ENCODE measurements around the gene ZNF746. TPM values are rescaled to one million over a fixed set of nuclear protein-coding genes. Genes with fewer than 3 reads are reported as not detected.

The ZNF746 gene
- total RNA-seq, 2 donors from 2014 or later: 20.1 to 22.3 TPM

DNA sequence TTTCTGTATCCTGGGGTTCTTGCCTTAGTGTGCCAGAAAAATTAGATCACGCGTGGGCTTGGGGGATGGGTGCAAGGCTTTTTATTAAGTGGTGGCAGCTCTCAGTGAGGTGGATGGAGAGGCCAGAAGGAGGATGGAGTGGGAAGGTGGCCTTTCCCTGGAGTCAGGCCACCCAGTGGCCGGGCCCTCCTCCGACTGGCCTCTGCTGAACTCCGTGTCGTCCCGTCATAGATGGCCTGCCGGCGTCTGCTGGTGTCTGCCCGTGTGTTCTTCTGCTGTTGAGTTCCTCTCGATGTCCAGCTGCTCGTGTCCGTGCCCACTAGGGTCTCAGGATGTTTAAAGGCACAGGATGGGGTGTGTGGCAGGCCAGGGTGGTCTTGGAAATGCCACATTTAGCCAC, 4.0 kb upstream of the ZNF746 start:
- H3K9ac ChIP-seq (ENCODE audit: extremely low read depth, low read length, poor library complexity, severe bottlenecking): no peak overlapping the region
- Mint-ChIP-seq H3K9me3 (peaks cover 13% of the 10 kb centered on the region), H3K4me3 (no peak overlapping the region), H3K36me3 (ENCODE audit: low read depth) (no peaks in the 10 kb centered on the region), H3K27ac (no peak overlapping the region), H3K4me1 (peaks cover 6% of the 10 kb centered on the region), H3K27me3 (ENCODE audit: insufficient read depth) (peaks cover 42% of the 10 kb centered on the region)
- peaks cover 51% of the 10 kb centered on the region for H3K27me3 ChIP-seq (ENCODE audit: control insufficient read depth, insufficient read depth, low read length, poor library complexity, severe bottlenecking)
- H3K27ac ChIP-seq (ENCODE audit: low read depth, low read length): no peak overlapping the region
- peaks cover 17% of the 10 kb centered on the region for H3K9me3 ChIP-seq (ENCODE audit: control insufficient read depth, low read length)
- WGBS, 2 experiments (ENCODE audit: insufficient coverage in 1 of 2, insufficient read length in 1 of 2): 75 to 90% methylated on average over 13 of the region's 13 CpGs
- no peak overlapping the region for H3K4me3 ChIP-seq (ENCODE audit: low read length)
- no peaks in the 10 kb centered on the region for H3K36me3 ChIP-seq (ENCODE audit: control insufficient read depth, insufficient read depth, low read length)
- no peak for DNase-seq
- TF ChIP-seq, protein P1, sequence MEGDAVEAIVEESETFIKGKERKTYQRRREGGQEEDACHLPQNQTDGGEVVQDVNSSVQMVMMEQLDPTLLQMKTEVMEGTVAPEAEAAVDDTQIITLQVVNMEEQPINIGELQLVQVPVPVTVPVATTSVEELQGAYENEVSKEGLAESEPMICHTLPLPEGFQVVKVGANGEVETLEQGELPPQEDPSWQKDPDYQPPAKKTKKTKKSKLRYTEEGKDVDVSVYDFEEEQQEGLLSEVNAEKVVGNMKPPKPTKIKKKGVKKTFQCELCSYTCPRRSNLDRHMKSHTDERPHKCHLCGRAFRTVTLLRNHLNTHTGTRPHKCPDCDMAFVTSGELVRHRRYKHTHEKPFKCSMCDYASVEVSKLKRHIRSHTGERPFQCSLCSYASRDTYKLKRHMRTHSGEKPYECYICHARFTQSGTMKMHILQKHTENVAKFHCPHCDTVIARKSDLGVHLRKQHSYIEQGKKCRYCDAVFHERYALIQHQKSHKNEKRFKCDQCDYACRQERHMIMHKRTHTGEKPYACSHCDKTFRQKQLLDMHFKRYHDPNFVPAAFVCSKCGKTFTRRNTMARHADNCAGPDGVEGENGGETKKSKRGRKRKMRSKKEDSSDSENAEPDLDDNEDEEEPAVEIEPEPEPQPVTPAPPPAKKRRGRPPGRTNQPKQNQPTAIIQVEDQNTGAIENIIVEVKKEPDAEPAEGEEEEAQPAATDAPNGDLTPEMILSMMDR (conservative IDR thresholded peaks at IDR 0.05): no peak
- peaks cover 3% of the 10 kb centered on the region for H3K4me1 ChIP-seq (ENCODE audit: control insufficient read depth, insufficient read depth, low read length)

DNA sequence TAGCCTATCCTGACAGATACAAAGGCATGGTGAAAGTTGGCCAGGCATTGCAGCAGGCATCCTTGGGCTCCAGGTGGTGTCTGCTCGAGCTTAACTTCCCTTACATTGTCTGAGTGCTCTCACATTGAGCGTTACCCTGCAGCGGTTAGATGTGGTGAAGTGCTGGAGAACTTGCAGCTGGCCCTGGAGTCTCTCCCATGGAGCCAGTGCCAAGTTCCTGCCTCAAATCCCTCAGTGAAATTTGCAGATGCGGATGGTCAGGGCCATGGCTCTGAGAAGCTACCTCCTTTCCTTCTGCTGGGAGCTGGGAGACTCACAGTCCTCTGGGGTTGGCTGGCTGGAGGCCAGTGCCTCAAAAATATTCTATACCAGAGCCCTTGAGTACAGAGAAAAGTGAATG, 3.3 kb upstream of the ZNF746 start:
- Histone ChIP-seq H3K9ac (ENCODE audit: extremely low read depth, low read length, poor library complexity, severe bottlenecking) (no peak overlapping the region), H3K27ac (ENCODE audit: low read depth, low read length) (no peak overlapping the region), H3K4me1 (ENCODE audit: control insufficient read depth, insufficient read depth, low read length) (peaks cover 3% of the 10 kb centered on the region), H3K36me3 (ENCODE audit: control insufficient read depth, insufficient read depth, low read length) (no peaks in the 10 kb centered on the region), H3K27me3 (ENCODE audit: control insufficient read depth, insufficient read depth, low read length, poor library complexity, severe bottlenecking) (peaks cover 51% of the 10 kb centered on the region), H3K4me3 (ENCODE audit: low read length) (no peak overlapping the region), H3K9me3 (ENCODE audit: control insufficient read depth, low read length) (peaks cover 11% of the 10 kb centered on the region)
- WGBS, 2 experiments (ENCODE audit: insufficient coverage in 1 of 2, insufficient read length in 1 of 2): 83% methylated on average over 2 to 4 of the region's 4 CpGs
- Mint-ChIP-seq H3K27me3 (ENCODE audit: insufficient read depth) (peaks cover 42% of the 10 kb centered on the region), H3K36me3 (ENCODE audit: low read depth) (no peaks in the 10 kb centered on the region), H3K4me1 (peaks cover 13% of the 10 kb centered on the region), H3K9me3 (peaks cover 9% of the 10 kb centered on the region), H3K4me3 (no peak overlapping the region), H3K27ac (no peak overlapping the region)
- no peak for DNase-seq
- TF ChIP-seq, protein P1 (conservative IDR thresholded peaks at IDR 0.05): no peak

DNA sequence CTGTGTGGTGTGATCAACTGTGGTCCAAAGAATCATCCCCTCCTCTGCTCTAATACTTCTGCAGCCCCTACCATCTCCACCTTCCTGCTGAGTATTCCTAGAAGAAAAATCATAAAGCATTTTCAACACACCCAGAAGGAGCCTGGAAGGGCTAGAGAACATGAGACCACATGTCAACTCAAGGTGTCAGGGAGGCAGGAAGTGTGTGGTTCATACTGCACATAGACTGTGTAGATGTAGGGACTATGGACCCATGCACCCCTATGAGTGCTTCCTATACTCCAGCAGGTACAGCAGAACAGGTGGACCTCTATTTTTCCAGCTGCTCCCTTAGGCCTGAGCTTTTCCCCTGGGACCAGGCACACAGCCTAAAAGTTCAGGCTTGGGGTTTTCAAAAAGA, 2.6 kb upstream of the ZNF746 start:
- no peak for DNase-seq
- H3K9me3 Mint-ChIP-seq: peaks cover 3% of the 10 kb centered on the region
- no peak overlapping the region for H3K27ac Mint-ChIP-seq
- H3K27ac ChIP-seq (ENCODE audit: low read depth, low read length): no peak overlapping the region
- H3K27me3 Mint-ChIP-seq (ENCODE audit: insufficient read depth): peaks cover 40% of the 10 kb centered on the region
- H3K4me1 Mint-ChIP-seq: peaks cover 18% of the 10 kb centered on the region
- no peaks in the 10 kb centered on the region for H3K36me3 Mint-ChIP-seq (ENCODE audit: low read depth)
- H3K36me3 ChIP-seq (ENCODE audit: control insufficient read depth, insufficient read depth, low read length): no peaks in the 10 kb centered on the region
- H3K4me3 Mint-ChIP-seq: no peak overlapping the region
- peaks cover 3% of the 10 kb centered on the region for H3K4me1 ChIP-seq (ENCODE audit: control insufficient read depth, insufficient read depth, low read length)
- TF ChIP-seq, protein P1 (conservative IDR thresholded peaks at IDR 0.05): no peak
- no peak overlapping the region for H3K4me3 ChIP-seq (ENCODE audit: low read length)
- no peak overlapping the region for H3K9ac ChIP-seq (ENCODE audit: extremely low read depth, low read length, poor library complexity, severe bottlenecking)
- H3K9me3 ChIP-seq (ENCODE audit: control insufficient read depth, low read length): peaks cover 5% of the 10 kb centered on the region
- peaks cover 51% of the 10 kb centered on the region for H3K27me3 ChIP-seq (ENCODE audit: control insufficient read depth, insufficient read depth, low read length, poor library complexity, severe bottlenecking)

Data from endodermal cell (in vitro differentiated cells).